Measurements from ENCODE around the gene TLE6. TPM values are rescaled to one million over a fixed set of nuclear protein-coding genes. Genes with fewer than 3 reads are reported as not detected.

Gene TLE6
- total and polyA plus RNA-seq, 2 of the 8 experiments (the other 6 are each of a cell fraction or from before 2014, with no cell fraction given), result 2.5 to 2.9 TPM

DNA sequence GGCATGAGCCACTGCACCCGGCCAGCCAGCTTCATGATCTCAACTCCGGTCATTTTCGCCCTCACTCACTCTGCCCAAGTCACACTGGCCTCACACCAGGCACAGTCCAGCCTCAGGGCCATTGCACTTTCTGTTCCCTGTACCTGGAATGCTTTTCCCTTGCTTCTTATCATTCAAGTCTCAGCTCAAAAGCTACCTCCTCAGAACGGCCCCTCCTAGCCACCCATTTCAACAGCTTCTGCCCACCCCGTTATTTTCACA lies 54.2 kb downstream of the TLE6 start:
- FAIRE-seq (no peak), DNase-seq (ENCODE audit: low read depth in 1 of 2, low spot score in 2 of 2) (no peak)
- H3K4me2 ChIP-seq (ENCODE audit: insufficient read depth in 1 of 2, low read depth in 2 of 2, low read length in 2 of 2), result no peak overlapping the region
- no peak overlapping the region for H3K9ac ChIP-seq (replicated peaks in 1 of 4; ENCODE audit: extremely low read depth in 1 of 4, low read depth in 3 of 4, low read length in 3 of 4)
- H4K20me1 ChIP-seq (replicated peaks in 1 of 2; ENCODE audit: control insufficient read depth in 1 of 2, insufficient read depth in 2 of 2, low read length in 2 of 2), result peaks cover 0 to 5% of the 10 kb centered on the region in 2 experiments
- H2AFZ ChIP-seq (ENCODE audit: low read length), result no peak overlapping the region
- CTCF ChIA-PET (ENCODE audit: partially characterized antibody), result interaction anchor here (0.9 to 2.9 kb wide), 8 partner anchors 9 to 108 kb away, joined by 3 to 8 read pairs (median 4); no protein-coding TSS in a partner anchor
- 86% methylated on average over 5 of the region's 5 CpGs; no CpG with 5 or more reads in 1 of the 2 experiments for WGBS, 2 experiments (ENCODE audit: extremely low coverage in 1 of 2, insufficient coverage in 1 of 2, insufficient read length in 1 of 2, insufficient replicate concordance in 2 of 2, low coverage in 1 of 2, low lambda C conversion rate in 2 of 2, missing lambda C conversion rate in 1 of 2)
- H3K79me1 ChIP-seq (ENCODE audit: low read depth, low read length), result no peaks in the 10 kb centered on the region
- H4K8ac ChIP-seq (ENCODE audit: extremely low read depth, insufficient read depth, low read length), result no peak overlapping the region
- H3K36me3 ChIP-seq (ENCODE audit: control insufficient read depth in 2 of 4, insufficient read depth in 4 of 4, low read length in 3 of 4), result no peaks in the 10 kb centered on the region
- no peak overlapping the region for H2BK120ac ChIP-seq (replicated peaks; ENCODE audit: low read depth, low read length)
- H3K4ac ChIP-seq (replicated peaks; ENCODE audit: insufficient read length, low read depth, low read length), result no peak overlapping the region
- H3K23me2 ChIP-seq (ENCODE audit: low read depth, low read length), result peaks cover 16% of the 10 kb centered on the region
- H2BK20ac ChIP-seq (ENCODE audit: low read length), result no peak overlapping the region
- H2BK15ac ChIP-seq (ENCODE audit: low read length), result no peak overlapping the region
- no peak overlapping the region for H3K14ac ChIP-seq (ENCODE audit: insufficient read length)
- H3K56ac ChIP-seq (replicated peaks; ENCODE audit: insufficient read length, low read depth, low read length), result no peak overlapping the region
- H2BK5ac ChIP-seq (ENCODE audit: low read depth, low read length), result no peak overlapping the region
- no peak overlapping the region for H3K23ac ChIP-seq (ENCODE audit: insufficient read length)
- H3K4me1 ChIP-seq (replicated peaks in 1 of 4; ENCODE audit: control insufficient read depth in 3 of 4, insufficient read depth in 4 of 4, low read length in 3 of 4), result peaks cover 0 to 14% (median 10%) of the 10 kb centered on the region in 4 experiments; a peak in 6 of 7 replicates
- no peak overlapping the region for H3K4me3 ChIP-seq (ENCODE audit: extremely low read depth in 1 of 4, insufficient read depth in 2 of 4, low read depth in 3 of 4, low read length in 4 of 4)
- H2BK12ac ChIP-seq (ENCODE audit: low read depth, low read length), result no peak overlapping the region
- no peaks in the 10 kb centered on the region for H3K9me3 ChIP-seq (ENCODE audit: insufficient read depth in 2 of 2, low read depth in 1 of 2, low read length in 1 of 2)
- H4K91ac ChIP-seq (replicated peaks; ENCODE audit: insufficient read length, low read length), result no peak overlapping the region
- H3K27me3 ChIP-seq (replicated peaks in 1 of 4; ENCODE audit: control insufficient read depth in 3 of 4, extremely low read depth in 1 of 4, insufficient read depth in 3 of 4, low read length in 3 of 4), result peaks cover 13 to 59% (median 47%) of the 10 kb centered on the region in 4 experiments
- no peak overlapping the region for H4K5ac ChIP-seq (ENCODE audit: insufficient read length, low read depth, low read length)
- H2AK5ac ChIP-seq (ENCODE audit: low read depth, low read length), result no peak overlapping the region
- no peak overlapping the region for H3K27ac ChIP-seq (ENCODE audit: low read depth, low read length)
- POLR2A ChIA-PET (ENCODE audit: partially characterized antibody), result interaction anchor here (0.9 to 1.2 kb wide), 3 partner anchors 11 to 202 kb away, joined by 3 read pairs; no protein-coding TSS in a partner anchor
- H3K18ac ChIP-seq (ENCODE audit: extremely low read depth, low read length), result no peak overlapping the region
- H3K79me2 ChIP-seq (ENCODE audit: control insufficient read depth in 1 of 2, insufficient read depth in 2 of 2, low read length in 2 of 2), result no peaks in the 10 kb centered on the region
- TF ChIP-seq ATF2 (IDR thresholded peaks at IDR 0.05; ENCODE audit: low read length) (no peak), POLR2A (IDR thresholded peaks at IDR 0.05; ENCODE audit: control extremely low read depth in 1 of 2, low read depth in 2 of 2, low read length in 2 of 2) (no peak), YY1 (IDR thresholded peaks at IDR 0.05; ENCODE audit: low read depth, low read length) (no peak), TBP (IDR thresholded peaks at IDR 0.05; ENCODE audit: low read depth, low read length) (no peak), CHD2 (IDR thresholded peaks at IDR 0.05; ENCODE audit: low read length) (no peak), NRF1 (IDR thresholded peaks at IDR 0.05; ENCODE audit: low read depth, low read length) (no peak), ASH2L (IDR thresholded peaks at IDR 0.05; ENCODE audit: low read length) (no peak), CREB1 (IDR thresholded peaks at IDR 0.05) (no peak), CBX8 (IDR thresholded peaks at IDR 0.05; ENCODE audit: borderline replicate concordance, low read depth, low read length) (no peak), BRCA1 (IDR thresholded peaks at IDR 0.05; ENCODE audit: low read depth, low read length) (no peak), RNF2 (IDR thresholded peaks at IDR 0.05; ENCODE audit: borderline replicate concordance, low read depth, low read length, missing control alignments, poor library complexity, severe bottlenecking) (no peak), TAF7 (optimal IDR thresholded peaks at IDR 0.05; ENCODE audit: borderline replicate concordance, low read depth, low read length) (no peak)
- TF ChIP-seq, protein P1, sequence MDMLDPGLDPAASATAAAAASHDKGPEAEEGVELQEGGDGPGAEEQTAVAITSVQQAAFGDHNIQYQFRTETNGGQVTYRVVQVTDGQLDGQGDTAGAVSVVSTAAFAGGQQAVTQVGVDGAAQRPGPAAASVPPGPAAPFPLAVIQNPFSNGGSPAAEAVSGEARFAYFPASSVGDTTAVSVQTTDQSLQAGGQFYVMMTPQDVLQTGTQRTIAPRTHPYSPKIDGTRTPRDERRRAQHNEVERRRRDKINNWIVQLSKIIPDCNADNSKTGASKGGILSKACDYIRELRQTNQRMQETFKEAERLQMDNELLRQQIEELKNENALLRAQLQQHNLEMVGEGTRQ (IDR thresholded peaks at IDR 0.05; ENCODE audit: low read length), result no peak
